Gastrocnemius medialis (tissue), 4 donors: ENCODE results near the gene ABHD17A.

Source experiments
- CTCF ChIP-seq, 5 experiments: fragments of 450-650 bp in 3 of 5; fragments of 200-600 bp in 2 of 5; sonication (generic) in 2 of 5; IDR thresholded peaks in 4 of 5; conservative IDR thresholded peaks in 1 of 5; 1 replicate in 4 of 5; 2 replicates in 1 of 5; pipeline ENCODE4 v1.5.1; 2016 to 2019; ENCODE audit warnings: antibody characterized with exemption in 5 of 5, mild to moderate bottlenecking in 3 of 5, moderate library complexity in 3 of 5
- POLR2A ChIP-seq, 2 donors: fragments of 450-650 bp; IDR thresholded peaks; one replicate each; pipeline ENCODE4 v1.6.1; 2017; ENCODE audit warnings: antibody characterized with exemption in 2 of 2, mild to moderate bottlenecking in 2 of 2, moderate library complexity in 2 of 2

- TF ChIP-seq CTCF (IDR thresholded peaks at IDR 0.05 in 4 of 5, conservative IDR thresholded peaks at IDR 0.05 in 1 of 5) (no peak), POLR2A (IDR thresholded peaks at IDR 0.05) (no peak)
Measured at GRCh38 chr19:1828279-1829238, 56.7 kb downstream of the ABHD17A start.
